Measurements from ENCODE around the gene KAT2A. TPM values are rescaled to one million over a fixed set of nuclear protein-coding genes. Genes with fewer than 3 reads are reported as not detected.

KAT2A gene
- total RNA-seq, 1 experiment from 2014 or later: 43.5 TPM

GRCh38 chr17:42067371-42068091 is 53.6 kb downstream of the KAT2A start:
- Mint-ChIP-seq H3K27ac (no peak overlapping the region), H3K36me3 (ENCODE audit: insufficient read depth in 1 of 3, low read depth in 3 of 3) (no peaks in the 10 kb centered on the region), H3K4me1 (peaks cover 16 to 37% of the 10 kb centered on the region in 2 experiments), H3K4me3 (peak overlapping the region in 1 of 2 experiments; percentile 12; a peak in 1 of 5 replicates), H3K27me3 (ENCODE audit: low read depth) (peaks cover 12% of the 10 kb centered on the region), H3K9me3 (no peaks in the 10 kb centered on the region)
- Histone ChIP-seq H3T11ph (ENCODE audit: low read length) (no peak overlapping the region), H4K91ac (ENCODE audit: insufficient read length, low read depth, low read length) (no peak overlapping the region), H2BK120ac (ENCODE audit: low read depth, low read length, poor library complexity, severe bottlenecking) (no peak overlapping the region), H2BK5ac (ENCODE audit: insufficient read length, low read length) (no peak overlapping the region), H4K20me1 (ENCODE audit: control insufficient read depth, insufficient read depth, insufficient read length) (peaks cover 3% of the 10 kb centered on the region), H2AFZ (ENCODE audit: low read length) (no peak overlapping the region), H2BK12ac (ENCODE audit: insufficient read length, low read depth, low read length) (no peak overlapping the region), H3K14ac (ENCODE audit: insufficient read depth, low read length) (no peak overlapping the region), H3K56ac (ENCODE audit: insufficient read length, low read depth, low read length) (no peak overlapping the region), H2BK15ac (ENCODE audit: low read depth, low read length) (no peak overlapping the region), H3K9me3 (ENCODE audit: control insufficient read depth, low read depth, low read length) (no peaks in the 10 kb centered on the region), H3K9ac (ENCODE audit: extremely low read depth, insufficient read length, low read length) (no peak overlapping the region), H3K79me2 (ENCODE audit: insufficient read depth, low read length) (no peaks in the 10 kb centered on the region), H3K23ac (ENCODE audit: insufficient read length, low read depth, low read length) (no peak overlapping the region), H2BK20ac (ENCODE audit: low read depth, low read length, poor library complexity, severe bottlenecking) (no peak overlapping the region), H3K4me2 (ENCODE audit: insufficient read depth, insufficient read length, low read length) (no peak overlapping the region), H3K4ac (ENCODE audit: low read depth, low read length) (no peak overlapping the region), H3K27me3 (ENCODE audit: insufficient read depth, low read length) (no peaks in the 10 kb centered on the region), H4K5ac (ENCODE audit: insufficient read length, low read depth, low read length) (no peak overlapping the region), H3K18ac (ENCODE audit: insufficient read length, low read depth, low read length) (no peak overlapping the region), H2AK5ac (ENCODE audit: insufficient read length, low read length) (no peak overlapping the region), H4K8ac (replicated peaks; ENCODE audit: insufficient read length, low read depth, low read length) (no peak overlapping the region), H3K23me2 (ENCODE audit: insufficient read length, low read depth, low read length, poor library complexity, severe bottlenecking) (peaks cover under 1% of the 10 kb centered on the region), H3K79me1 (ENCODE audit: insufficient read depth, low read depth, low read length, poor library complexity, severe bottlenecking) (no peaks in the 10 kb centered on the region), H3K4me1 (ENCODE audit: insufficient read depth, low read length) (0 out of 2 replicates have a peak, but pooled peaks cover 3% of the 10 kb centered on the region), H3K27ac (ENCODE audit: insufficient read length, low read depth, low read length) (no peak overlapping the region)
- DNase-seq: peak; percentile 90
- peak; percentile 99 for TF ChIP-seq CTCF (conservative IDR thresholded peaks at IDR 0.05)
- WGBS (ENCODE audit: extremely low coverage, insufficient read length, low lambda C conversion rate): no CpG with 5 or more reads among the region's 12 CpGs
